Kidney epithelial cell (primary cell): ENCODE results near the gene ASH1L. TPM values are rescaled to one million over a fixed set of nuclear protein-coding genes. Genes with fewer than 3 reads are reported as not detected.

ENCODE experiments used
- DNase-seq: peaks from one replicate; pipeline ENCODE4 v3.0.0-alpha.2; 2010; ENCODE audit warnings: low read depth
- H3K27me3 ChIP-seq: 2 replicates; pipeline ENCODE4 v1.6.0; 2011; ENCODE audit warnings: low read length; ENCODE audit not compliant: control insufficient read depth, insufficient read depth
- H3K36me3 ChIP-seq: 2 replicates; pipeline ENCODE4 v1.5.1; 2011; ENCODE audit warnings: low read length; ENCODE audit not compliant: control insufficient read depth, insufficient read depth
- H3K4me3 ChIP-seq: 2 replicates; pipeline ENCODE4 v1.5.1; 2011; ENCODE audit warnings: low read depth, mild to moderate bottlenecking, control low read depth, low read length
- total RNA-seq: library from RNA; depleted of rRNA; stranded (reverse); fragments of >200 nt; gene quantifications from 2 replicates; pipeline ENCODE4 v1.2.3, GENCODE V29; 2015
- TF ChIP-seq, protein P1 (sequence below): IDR thresholded peaks from 2 replicates; pipeline ENCODE4 v1.5.1; 2011; ENCODE audit warnings: mild to moderate bottlenecking, moderate library complexity, low read length, control low read depth, inconsistent platforms; ENCODE audit not compliant: insufficient read depth, poor library complexity, severe bottlenecking

The ASH1L gene
- total RNA-seq, 1 donor from 2014 or later, result 19.5 TPM

DNA sequence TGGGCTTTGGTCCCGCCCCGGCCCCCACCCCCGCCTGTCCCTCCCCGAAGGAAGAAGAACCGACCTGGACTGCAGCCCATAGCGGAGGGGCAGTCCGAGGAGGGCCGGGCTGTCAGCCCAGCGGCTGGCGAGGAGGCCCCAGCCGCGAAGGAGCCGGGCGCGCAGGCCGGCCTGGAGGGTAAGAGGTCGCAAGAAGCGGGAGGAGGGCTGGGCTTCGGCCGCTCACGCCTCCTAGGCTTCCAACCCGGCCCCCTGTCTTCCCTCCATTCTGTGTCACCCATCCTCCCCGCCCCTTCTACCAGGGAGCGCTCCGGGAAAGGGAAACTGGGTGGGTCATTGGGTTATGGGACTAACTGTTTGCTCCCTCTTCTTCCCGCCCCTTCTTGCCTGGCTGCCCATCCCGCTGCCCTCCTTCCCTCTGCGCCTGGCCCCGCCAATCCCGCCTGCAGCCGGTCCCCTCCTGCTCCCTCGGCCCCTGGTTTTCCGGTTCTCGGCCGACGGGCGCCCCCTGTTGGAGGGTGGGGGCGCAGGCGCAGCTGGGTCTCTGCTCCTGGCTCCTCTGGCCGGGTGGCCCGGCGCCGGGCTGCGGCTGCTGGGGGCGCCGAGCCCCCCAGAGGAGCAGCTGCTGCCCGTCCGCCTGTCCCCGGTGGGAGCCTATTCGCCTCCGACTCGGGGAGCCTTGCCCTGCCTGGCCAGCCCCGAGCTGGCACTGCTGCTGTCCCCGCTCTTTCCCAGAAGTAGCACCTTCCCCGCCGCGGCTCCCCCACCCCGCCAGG is 239.5 kb downstream of the ASH1L start:
- Histone ChIP-seq H3K4me3 (peak overlapping the region; percentile 90), H3K27me3 (no peaks in the 10 kb centered on the region), H3K36me3 (peaks cover 3% of the 10 kb centered on the region)
- TF ChIP-seq, protein P1, sequence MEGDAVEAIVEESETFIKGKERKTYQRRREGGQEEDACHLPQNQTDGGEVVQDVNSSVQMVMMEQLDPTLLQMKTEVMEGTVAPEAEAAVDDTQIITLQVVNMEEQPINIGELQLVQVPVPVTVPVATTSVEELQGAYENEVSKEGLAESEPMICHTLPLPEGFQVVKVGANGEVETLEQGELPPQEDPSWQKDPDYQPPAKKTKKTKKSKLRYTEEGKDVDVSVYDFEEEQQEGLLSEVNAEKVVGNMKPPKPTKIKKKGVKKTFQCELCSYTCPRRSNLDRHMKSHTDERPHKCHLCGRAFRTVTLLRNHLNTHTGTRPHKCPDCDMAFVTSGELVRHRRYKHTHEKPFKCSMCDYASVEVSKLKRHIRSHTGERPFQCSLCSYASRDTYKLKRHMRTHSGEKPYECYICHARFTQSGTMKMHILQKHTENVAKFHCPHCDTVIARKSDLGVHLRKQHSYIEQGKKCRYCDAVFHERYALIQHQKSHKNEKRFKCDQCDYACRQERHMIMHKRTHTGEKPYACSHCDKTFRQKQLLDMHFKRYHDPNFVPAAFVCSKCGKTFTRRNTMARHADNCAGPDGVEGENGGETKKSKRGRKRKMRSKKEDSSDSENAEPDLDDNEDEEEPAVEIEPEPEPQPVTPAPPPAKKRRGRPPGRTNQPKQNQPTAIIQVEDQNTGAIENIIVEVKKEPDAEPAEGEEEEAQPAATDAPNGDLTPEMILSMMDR, result peak; percentile 80
- peak; percentile 81 for DNase-seq

DNA sequence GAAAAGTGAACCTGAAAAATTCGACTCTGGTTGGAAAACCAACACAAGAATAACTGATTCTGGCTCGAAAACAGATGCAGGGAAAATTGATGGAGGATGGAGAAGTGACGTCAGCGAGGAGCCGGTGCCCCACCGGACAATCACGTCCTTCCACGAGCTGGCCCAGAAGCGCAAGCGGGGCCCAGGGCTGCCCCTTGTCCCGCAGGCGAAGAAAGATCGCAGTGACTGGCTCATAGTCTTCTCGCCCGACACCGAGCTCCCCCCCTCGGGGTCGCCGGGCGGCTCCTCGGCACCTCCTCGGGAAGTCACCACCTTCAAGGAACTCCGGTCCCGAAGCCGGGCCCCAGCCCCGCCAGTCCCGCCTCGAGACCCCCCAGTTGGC is 240.0 kb downstream of the ASH1L start:
- Histone ChIP-seq H3K27me3 (no peaks in the 10 kb centered on the region), H3K4me3 (peak overlapping the region; percentile 90), H3K36me3 (peaks cover 4% of the 10 kb centered on the region)
- DNase-seq, result no peak
- TF ChIP-seq, protein P1, result no peak

DNA sequence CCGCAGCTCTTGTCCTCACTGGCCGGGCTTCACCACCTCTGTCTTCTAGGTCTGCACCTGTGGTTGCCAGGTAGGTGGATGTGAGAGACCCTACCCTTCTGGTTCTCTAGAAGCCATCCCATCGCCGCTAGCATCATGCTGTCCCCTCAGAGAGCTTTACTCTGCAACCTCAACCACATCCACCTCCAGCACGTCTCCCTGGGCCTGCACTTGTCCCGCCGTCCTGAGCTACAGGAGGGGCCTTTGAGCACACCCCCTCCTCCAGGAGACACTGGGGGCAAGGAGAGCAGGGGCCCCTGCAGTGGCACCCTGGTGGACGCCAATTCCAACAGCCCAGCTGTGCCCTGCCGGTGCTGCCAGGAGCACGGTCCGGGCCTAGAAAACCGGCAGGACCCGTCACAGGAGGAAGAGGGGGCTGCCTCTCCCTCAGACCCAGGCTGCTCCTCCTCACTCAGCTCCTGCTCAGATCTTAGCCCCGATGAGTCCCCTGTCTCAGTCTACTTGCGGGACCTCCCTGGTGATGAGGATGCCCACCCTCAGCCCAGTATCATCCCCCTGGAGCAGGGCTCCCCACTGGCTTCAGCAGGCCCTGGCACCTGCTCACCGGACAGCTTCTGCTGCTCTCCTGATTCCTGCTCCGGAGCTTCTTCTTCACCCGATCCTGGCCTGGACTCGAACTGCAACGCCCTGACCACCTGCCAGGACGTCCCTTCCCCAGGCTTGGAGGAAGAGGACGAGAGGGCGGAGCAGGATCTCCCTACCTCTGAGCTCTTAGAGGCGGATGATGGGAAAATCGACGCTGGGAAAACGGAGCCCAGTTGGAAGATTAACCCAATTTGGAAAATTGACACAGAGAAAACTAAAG is 240.7 kb downstream of the ASH1L start:
- DNase-seq, result no peak
- TF ChIP-seq, protein P1, result no peak
- no peaks in the 10 kb centered on the region for H3K27me3 ChIP-seq
- no peak overlapping the region for H3K4me3 ChIP-seq
- H3K36me3 ChIP-seq, result peaks cover 4% of the 10 kb centered on the region

DNA sequence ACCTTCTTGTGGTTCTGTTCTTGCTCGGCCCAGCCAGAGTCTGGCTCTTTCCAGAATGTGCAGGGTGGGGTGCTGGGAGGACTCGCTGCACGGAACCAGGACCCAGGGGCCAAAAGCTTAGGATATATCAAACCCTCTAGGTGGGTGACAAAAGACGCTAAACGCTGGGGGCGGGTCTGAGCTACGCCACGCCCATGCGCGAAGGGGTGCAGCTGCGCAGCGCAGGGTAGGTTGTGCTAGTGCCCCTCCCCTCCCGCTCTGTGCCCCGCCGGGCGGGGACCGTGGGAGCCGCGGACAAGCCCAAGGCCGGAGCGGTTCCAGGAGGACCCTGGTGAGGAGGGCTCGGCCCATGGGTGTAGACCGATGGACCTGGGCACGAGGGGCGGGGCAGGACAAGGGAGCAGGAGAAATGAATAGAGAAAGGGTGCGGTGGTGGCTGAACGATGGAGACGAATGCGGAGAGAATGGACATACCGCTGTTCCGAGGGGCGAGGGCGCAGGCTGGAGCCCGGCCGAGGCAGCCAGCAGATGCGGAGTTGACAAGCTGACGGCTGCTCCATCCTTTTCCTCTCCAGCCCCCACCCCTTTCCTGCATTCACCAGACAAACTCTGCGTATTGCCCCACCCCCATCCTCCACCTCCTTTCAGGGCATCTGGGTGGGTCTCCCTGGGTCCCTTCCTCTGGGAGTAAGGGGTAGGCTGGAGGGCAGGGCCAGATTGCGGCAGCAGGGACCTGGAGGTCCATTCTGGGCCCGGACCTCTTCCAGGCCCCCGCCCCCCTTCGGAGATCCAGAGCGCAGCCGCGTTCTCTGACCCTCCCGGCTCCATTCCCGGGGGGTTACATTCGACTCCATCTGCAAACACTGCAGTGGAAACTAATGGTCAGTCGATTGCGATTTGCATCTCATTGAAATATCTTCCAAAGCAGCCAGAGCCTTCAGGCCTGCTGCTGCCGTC is 241.7 kb downstream of the ASH1L start, which contains the start of gene RUSC1:
RUSC1 (plus strand) TSS at position 234 of the 957 bp plus-strand sequence. CDS start 880 bp downstream, outside the sequence.
- TF ChIP-seq, protein P1, result no peak
- peak within 1 kb of the TSS; percentile 42 for H3K4me3 ChIP-seq
- no peaks in the 10 kb centered on the region for H3K27me3 ChIP-seq
- DNase-seq, result no peak
- peaks cover 4% of the 10 kb centered on the region for H3K36me3 ChIP-seq

DNA sequence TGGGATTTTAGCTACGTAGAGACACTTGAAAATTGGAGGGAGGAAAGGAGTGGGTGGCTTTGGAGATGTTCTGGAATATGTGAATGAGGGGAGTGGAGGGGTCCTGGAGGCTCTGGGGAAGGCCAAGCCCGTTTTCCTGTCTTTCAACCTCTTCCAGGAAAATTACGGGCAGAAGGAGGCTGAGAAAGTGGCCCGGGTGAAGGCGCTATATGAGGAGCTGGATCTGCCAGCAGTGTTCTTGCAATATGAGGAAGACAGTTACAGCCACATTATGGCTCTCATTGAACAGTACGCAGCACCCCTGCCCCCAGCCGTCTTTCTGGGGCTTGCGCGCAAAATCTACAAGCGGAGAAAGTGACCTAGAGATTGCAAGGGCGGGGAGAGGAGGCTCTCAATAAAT is 242.4 kb downstream of the ASH1L start:
- DNase-seq, result no peak
- TF ChIP-seq, protein P1, result no peak
- Histone ChIP-seq H3K36me3 (peaks cover 4% of the 10 kb centered on the region), H3K27me3 (no peaks in the 10 kb centered on the region), H3K4me3 (no peak overlapping the region)
